Epithelial cell of esophagus (primary cell): ENCODE results near the gene TUT1.

ENCODE experiments used
- DNase-seq: peaks from one replicate; pipeline ENCODE4 v3.0.0; 2010; ENCODE audit warnings: low read depth
- H3K4me3 ChIP-seq: 2 replicates; pipeline ENCODE4 v1.5.1; 2011; ENCODE audit warnings: mild to moderate bottlenecking, low read length, control low read depth
- CTCF ChIP-seq: IDR thresholded peaks from 2 replicates; pipeline ENCODE4 v1.5.1; 2011; ENCODE audit warnings: low read depth, mild to moderate bottlenecking, low read length, control low read depth, inconsistent platforms; ENCODE audit not compliant: insufficient read depth; ENCODE audit errors: missing control alignments

Gene TUT1

GRCh38 chr11:62542111-62542745, 49.1 kb downstream of the TUT1 start:
- peak overlapping the region; percentile 67 for H3K4me3 ChIP-seq
- DNase-seq = no peak

DNA sequence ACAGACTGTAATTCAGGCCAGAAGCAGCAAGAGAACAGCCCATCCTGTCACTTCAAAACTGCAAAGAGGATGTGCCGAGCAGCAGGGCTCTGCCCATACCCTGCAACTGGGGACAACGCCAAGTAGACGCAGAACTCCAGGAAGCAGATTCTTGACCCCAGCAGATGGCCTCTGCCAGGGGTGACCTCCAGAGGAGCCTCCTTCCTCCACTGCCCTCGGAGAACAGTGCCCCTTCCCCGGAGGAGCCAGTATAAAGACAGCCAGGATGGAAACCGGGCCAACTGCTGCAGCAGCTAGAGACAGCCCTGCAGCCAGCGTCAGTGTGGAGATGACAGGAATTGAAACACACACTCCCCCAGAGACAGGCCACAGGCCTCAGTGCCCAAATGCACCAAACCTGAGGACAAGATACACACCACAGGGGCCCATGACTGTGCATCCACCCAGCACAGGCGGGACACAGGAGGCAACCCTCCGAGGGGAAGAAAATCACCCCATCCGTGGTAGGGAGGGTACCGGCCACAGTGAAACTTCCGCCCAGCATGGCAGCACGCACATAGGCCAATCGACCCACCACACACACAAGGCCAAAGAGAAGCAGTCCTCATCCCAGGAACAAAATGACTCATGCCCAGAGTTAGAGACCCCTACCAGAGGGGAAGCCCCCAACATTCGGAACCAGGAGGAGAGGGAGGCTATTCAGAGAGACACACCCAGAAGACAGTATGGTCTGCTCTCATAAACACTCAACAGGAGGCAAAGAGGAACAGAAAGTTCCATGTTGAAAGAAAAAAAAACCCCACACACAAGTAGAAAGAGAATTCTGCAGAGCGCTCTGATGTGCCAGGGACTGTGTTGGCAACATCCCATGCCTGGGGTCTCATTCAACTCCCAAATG, 50.3 kb downstream of the TUT1 start:
- no peak for DNase-seq
- H3K4me3 ChIP-seq = peak overlapping the region; percentile 67
- no peak for TF ChIP-seq CTCF

More at GRCh38 chr11:62542111-62542745, 49.1 kb downstream of the TUT1 start:
- TF ChIP-seq CTCF = no peak

GRCh38 chr11:62539238-62539925, 51.9 kb downstream of the TUT1 start:
- DNase-seq = peak; percentile 89
- H3K4me3 ChIP-seq = peak overlapping the region; percentile 40

DNA sequence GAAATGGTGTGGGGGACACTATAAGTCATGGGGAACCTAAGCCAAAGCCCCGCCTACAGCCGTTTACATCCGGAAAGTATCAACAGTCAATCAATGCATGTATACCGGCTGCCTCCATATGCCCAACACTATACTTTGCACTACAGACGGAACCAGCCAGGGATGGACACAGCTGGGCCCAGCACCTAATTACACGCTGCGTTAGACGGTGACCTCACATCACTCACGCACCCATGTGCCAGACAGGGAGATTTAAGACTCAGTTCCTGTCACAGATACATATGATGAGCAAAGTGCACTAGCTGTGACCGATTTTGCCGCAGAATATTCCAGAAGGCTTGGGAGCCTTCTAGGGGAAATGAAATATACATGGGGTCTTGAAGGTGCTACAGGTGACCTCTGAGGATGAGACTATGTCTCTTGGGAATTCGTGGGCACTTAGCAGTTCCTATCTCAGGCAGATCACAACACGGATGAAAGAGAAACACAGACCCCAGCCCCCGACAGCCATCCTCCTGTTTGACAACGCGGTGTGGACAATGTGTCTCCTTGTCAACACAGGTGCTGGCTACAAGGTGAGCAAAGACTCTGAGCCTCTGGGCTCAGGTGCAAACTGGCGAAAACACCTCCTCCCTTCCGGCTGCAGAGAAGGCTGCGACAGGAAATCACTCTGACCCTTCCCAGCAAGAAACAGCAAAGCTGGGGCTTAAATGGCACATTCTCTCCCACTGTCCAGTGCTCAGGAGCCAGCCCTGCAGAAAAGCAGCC, 52.7 kb downstream of the TUT1 start:
- TF ChIP-seq CTCF = no peak
- peak overlapping the region; percentile 40 for H3K4me3 ChIP-seq
- DNase-seq = no peak

More at GRCh38 chr11:62539238-62539925, 51.9 kb downstream of the TUT1 start:
- TF ChIP-seq CTCF = no peak

GRCh38 chr11:62536301-62536957, 54.9 kb downstream of the TUT1 start:
- no peak for DNase-seq
- no peak overlapping the region for H3K4me3 ChIP-seq
- no peak for TF ChIP-seq CTCF

DNA sequence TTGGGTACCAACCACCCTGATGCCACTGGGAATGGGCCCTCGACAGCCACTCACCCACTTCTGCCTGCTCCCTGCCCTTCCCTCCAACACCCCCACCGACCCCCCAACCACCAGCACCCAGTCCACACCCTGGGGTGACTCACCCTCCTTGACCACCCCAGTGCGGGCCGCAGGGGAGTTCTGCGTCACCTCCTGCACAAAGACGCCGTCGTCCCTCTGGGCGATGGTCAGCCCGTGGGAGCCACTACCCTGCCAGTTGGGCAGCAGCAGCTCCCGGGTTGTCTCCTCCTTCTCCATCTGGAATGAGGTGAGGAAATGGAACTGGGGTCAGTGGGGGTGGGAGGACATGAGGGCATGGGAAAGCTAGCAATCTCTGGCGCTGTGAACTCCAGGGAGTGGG, 55.5 kb downstream of the TUT1 start:
- no peak for TF ChIP-seq CTCF
- H3K4me3 ChIP-seq = no peak overlapping the region
- DNase-seq = no peak
